A673 (cell line): ENCODE data around the gene EPB41L4A.

ENCODE experiments used
- EZH2 ChIP-seq: fragments of 200-600 bp; sonication (generic); IDR thresholded peaks from 2 replicates; pipeline ENCODE4 v1.6.1; 2017; ENCODE audit warnings: borderline replicate concordance, low read depth, mild to moderate bottlenecking, mixed read lengths, antibody characterized with exemption, low read length; ENCODE audit not compliant: poor library complexity, severe bottlenecking
- TF ChIP-seq, protein P1 (sequence below): fragments of 300-800, 200-600 bp; sonication (generic); conservative IDR thresholded peaks from 2 replicates; pipeline ENCODE4 v1.5.1; 2017; ENCODE audit warnings: low read depth, mild to moderate bottlenecking, antibody characterized with exemption, low read length, moderate library complexity, mixed read lengths

DNA sequence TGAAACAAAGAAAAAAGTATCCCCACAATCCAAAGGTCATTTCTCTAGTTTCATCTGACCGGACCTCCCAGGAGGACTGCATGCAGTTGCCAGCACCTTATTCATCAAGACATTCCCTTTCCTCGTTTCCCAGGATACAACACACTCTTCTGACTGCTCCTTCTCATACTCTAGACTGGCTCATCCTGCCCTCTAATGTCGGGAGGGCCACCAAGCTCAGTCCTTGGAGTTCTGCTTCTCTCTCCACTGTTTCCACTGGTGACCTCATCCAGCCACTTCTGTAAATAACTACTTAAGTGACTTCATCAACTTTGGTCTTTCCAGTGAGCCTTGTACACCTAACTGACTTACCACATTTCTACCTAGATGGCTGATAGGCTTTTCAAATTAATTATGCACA, 179.1 kb downstream of the EPB41L4A start:
- TF ChIP-seq EZH2 = no peak
- TF ChIP-seq, protein P1, sequence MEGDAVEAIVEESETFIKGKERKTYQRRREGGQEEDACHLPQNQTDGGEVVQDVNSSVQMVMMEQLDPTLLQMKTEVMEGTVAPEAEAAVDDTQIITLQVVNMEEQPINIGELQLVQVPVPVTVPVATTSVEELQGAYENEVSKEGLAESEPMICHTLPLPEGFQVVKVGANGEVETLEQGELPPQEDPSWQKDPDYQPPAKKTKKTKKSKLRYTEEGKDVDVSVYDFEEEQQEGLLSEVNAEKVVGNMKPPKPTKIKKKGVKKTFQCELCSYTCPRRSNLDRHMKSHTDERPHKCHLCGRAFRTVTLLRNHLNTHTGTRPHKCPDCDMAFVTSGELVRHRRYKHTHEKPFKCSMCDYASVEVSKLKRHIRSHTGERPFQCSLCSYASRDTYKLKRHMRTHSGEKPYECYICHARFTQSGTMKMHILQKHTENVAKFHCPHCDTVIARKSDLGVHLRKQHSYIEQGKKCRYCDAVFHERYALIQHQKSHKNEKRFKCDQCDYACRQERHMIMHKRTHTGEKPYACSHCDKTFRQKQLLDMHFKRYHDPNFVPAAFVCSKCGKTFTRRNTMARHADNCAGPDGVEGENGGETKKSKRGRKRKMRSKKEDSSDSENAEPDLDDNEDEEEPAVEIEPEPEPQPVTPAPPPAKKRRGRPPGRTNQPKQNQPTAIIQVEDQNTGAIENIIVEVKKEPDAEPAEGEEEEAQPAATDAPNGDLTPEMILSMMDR = no peak
